ENCODE data around the gene BDKRB1. TPM values are rescaled to one million over a fixed set of nuclear protein-coding genes. Genes with fewer than 3 reads are reported as not detected.

Gene BDKRB1
- total RNA-seq, 1 donor from 2014 or later: not detected

DNA sequence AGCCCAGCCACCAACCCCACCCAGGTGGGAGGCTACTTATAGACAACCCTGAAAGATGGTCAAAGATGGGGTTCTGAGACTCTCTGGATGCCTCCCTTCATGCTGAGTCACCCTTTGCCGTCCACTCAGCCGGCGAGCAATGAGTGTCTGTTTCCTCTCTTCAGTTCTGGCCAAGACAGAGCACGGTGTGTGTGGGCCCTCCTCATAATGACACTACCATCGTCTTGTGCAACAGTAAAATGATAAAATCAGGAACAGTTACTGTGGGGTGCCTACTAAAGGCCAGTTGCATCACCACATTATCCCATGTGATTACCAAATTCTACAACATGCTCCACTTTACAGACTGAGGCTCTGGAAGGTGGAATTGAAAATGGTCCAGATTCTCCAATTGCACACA, 7.0 kb upstream of the BDKRB1 start:
- no peaks in the 10 kb centered on the region for H3K9me3 ChIP-seq (ENCODE audit: low read depth)
- no peak for DNase-seq (ENCODE audit: low spot score)
- H4K20me1 ChIP-seq (ENCODE audit: low read depth): no peaks in the 10 kb centered on the region
- H3K9ac ChIP-seq: no peak overlapping the region
- no peaks in the 10 kb centered on the region for H3K4me1 ChIP-seq
- no peaks in the 10 kb centered on the region for H3K79me2 ChIP-seq (ENCODE audit: low read depth)
- no peaks in the 10 kb centered on the region for H3K36me3 Mint-ChIP-seq
- H3F3A ChIP-seq (ENCODE audit: low read depth): no peaks in the 10 kb centered on the region
- no peak overlapping the region for H3K4me2 ChIP-seq
- no peaks in the 10 kb centered on the region for H3K27me3 ChIP-seq
- H3K9me3 Mint-ChIP-seq: peaks cover 5% of the 10 kb centered on the region
- H3K36me3 ChIP-seq: no peaks in the 10 kb centered on the region
- peaks cover 17% of the 10 kb centered on the region for H3K4me1 Mint-ChIP-seq
- TF ChIP-seq EZH2phosphoT487 (IDR thresholded peaks at IDR 0.05) (no peak), EZH2 (IDR thresholded peaks at IDR 0.05) (no peak)
- H3K4me3 Mint-ChIP-seq: no peak overlapping the region
- H3K4me3 ChIP-seq: no peak overlapping the region
- no peak overlapping the region for H3K27ac Mint-ChIP-seq
- H3K27ac ChIP-seq: no peak overlapping the region
- H2AFZ ChIP-seq (replicated peaks): no peak overlapping the region
- peaks cover 4% of the 10 kb centered on the region for H3K27me3 Mint-ChIP-seq (ENCODE audit: insufficient read depth, low read depth)

DNA sequence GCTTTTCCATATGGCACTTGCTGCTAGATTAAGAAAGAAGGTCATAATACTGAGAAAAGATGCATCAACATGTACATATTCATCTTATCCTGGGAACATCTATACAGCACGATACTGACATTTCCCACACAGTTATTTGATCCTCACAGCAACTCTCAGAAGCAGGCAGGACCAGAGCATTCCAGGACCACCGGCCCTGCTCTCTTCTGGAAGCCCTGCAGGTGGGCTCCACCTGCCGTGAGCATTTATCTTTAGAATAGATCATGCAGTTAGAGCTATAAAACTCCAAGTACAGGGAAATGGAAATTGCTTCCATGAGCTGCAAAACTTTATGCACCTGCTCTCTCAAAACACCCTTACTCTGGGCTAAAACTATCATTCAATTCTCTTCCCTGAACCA, 5.5 kb upstream of the BDKRB1 start:
- Histone ChIP-seq H2AFZ (replicated peaks) (no peak overlapping the region), H3K79me2 (ENCODE audit: low read depth) (no peaks in the 10 kb centered on the region), H4K20me1 (ENCODE audit: low read depth) (no peaks in the 10 kb centered on the region), H3K9me3 (ENCODE audit: low read depth) (no peaks in the 10 kb centered on the region), H3K9ac (no peak overlapping the region), H3K4me2 (no peak overlapping the region), H3K36me3 (no peaks in the 10 kb centered on the region), H3K27me3 (no peaks in the 10 kb centered on the region), H3K27ac (no peak overlapping the region), H3F3A (ENCODE audit: low read depth) (no peaks in the 10 kb centered on the region), H3K4me3 (no peak overlapping the region), H3K4me1 (no peaks in the 10 kb centered on the region)
- Mint-ChIP-seq H3K27ac (no peak overlapping the region), H3K9me3 (peaks cover 3% of the 10 kb centered on the region), H3K36me3 (no peaks in the 10 kb centered on the region), H3K4me3 (no peak overlapping the region), H3K4me1 (peaks cover 17% of the 10 kb centered on the region), H3K27me3 (ENCODE audit: insufficient read depth, low read depth) (peaks cover 7% of the 10 kb centered on the region)
- DNase-seq (ENCODE audit: low spot score): no peak
- TF ChIP-seq EZH2 (IDR thresholded peaks at IDR 0.05): no peak
- TF ChIP-seq EZH2phosphoT487 (IDR thresholded peaks at IDR 0.05): no peak
- TF ChIP-seq, protein P1, sequence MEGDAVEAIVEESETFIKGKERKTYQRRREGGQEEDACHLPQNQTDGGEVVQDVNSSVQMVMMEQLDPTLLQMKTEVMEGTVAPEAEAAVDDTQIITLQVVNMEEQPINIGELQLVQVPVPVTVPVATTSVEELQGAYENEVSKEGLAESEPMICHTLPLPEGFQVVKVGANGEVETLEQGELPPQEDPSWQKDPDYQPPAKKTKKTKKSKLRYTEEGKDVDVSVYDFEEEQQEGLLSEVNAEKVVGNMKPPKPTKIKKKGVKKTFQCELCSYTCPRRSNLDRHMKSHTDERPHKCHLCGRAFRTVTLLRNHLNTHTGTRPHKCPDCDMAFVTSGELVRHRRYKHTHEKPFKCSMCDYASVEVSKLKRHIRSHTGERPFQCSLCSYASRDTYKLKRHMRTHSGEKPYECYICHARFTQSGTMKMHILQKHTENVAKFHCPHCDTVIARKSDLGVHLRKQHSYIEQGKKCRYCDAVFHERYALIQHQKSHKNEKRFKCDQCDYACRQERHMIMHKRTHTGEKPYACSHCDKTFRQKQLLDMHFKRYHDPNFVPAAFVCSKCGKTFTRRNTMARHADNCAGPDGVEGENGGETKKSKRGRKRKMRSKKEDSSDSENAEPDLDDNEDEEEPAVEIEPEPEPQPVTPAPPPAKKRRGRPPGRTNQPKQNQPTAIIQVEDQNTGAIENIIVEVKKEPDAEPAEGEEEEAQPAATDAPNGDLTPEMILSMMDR (IDR thresholded peaks at IDR 0.05): no peak

DNA sequence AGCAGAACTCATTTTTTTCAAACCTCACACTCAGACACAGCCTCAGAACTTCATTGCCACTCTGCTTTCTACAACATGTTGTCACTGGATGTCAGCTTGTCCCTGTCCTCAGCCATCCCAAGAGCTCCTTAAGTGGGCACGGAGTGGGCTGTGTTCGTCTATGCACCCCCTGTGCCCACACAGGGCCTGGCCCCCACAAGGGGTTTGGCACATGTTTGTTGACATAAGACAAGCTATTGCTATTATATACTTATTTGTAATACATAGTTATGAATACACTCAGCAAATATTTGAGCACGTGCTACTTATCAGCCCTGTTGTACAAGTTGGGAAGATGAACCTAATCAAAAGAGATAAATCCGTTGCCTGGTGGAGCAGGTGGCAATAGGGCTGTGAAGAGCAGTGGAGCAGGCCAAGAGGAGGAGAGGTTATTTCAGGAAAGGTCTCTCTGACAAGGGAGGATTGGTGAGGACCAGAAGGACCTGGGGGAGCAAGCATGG, 4.3 kb upstream of the BDKRB1 start:
- no peak overlapping the region for H2AFZ ChIP-seq (replicated peaks)
- H3K79me2 ChIP-seq (ENCODE audit: low read depth): no peaks in the 10 kb centered on the region
- peaks cover 5% of the 10 kb centered on the region for H3K27me3 Mint-ChIP-seq (ENCODE audit: insufficient read depth, low read depth)
- H3K4me1 ChIP-seq: no peaks in the 10 kb centered on the region
- no peaks in the 10 kb centered on the region for H3K36me3 Mint-ChIP-seq
- no peaks in the 10 kb centered on the region for H3F3A ChIP-seq (ENCODE audit: low read depth)
- no peak overlapping the region for H3K4me3 Mint-ChIP-seq
- DNase-seq (ENCODE audit: low spot score): no peak
- no peak overlapping the region for H3K27ac Mint-ChIP-seq
- H3K4me2 ChIP-seq: no peak overlapping the region
- no peak overlapping the region for H3K27ac ChIP-seq
- no peaks in the 10 kb centered on the region for H3K36me3 ChIP-seq
- H3K9me3 ChIP-seq (ENCODE audit: low read depth): no peaks in the 10 kb centered on the region
- TF ChIP-seq, protein P1 (IDR thresholded peaks at IDR 0.05): no peak
- TF ChIP-seq EZH2 (IDR thresholded peaks at IDR 0.05): no peak
- no peak for TF ChIP-seq EZH2phosphoT487 (IDR thresholded peaks at IDR 0.05)
- H3K4me1 Mint-ChIP-seq: peaks cover 17% of the 10 kb centered on the region
- H4K20me1 ChIP-seq (ENCODE audit: low read depth): no peaks in the 10 kb centered on the region
- no peaks in the 10 kb centered on the region for H3K27me3 ChIP-seq
- peaks cover 3% of the 10 kb centered on the region for H3K9me3 Mint-ChIP-seq
- H3K9ac ChIP-seq: no peak overlapping the region
- no peak overlapping the region for H3K4me3 ChIP-seq

DNA sequence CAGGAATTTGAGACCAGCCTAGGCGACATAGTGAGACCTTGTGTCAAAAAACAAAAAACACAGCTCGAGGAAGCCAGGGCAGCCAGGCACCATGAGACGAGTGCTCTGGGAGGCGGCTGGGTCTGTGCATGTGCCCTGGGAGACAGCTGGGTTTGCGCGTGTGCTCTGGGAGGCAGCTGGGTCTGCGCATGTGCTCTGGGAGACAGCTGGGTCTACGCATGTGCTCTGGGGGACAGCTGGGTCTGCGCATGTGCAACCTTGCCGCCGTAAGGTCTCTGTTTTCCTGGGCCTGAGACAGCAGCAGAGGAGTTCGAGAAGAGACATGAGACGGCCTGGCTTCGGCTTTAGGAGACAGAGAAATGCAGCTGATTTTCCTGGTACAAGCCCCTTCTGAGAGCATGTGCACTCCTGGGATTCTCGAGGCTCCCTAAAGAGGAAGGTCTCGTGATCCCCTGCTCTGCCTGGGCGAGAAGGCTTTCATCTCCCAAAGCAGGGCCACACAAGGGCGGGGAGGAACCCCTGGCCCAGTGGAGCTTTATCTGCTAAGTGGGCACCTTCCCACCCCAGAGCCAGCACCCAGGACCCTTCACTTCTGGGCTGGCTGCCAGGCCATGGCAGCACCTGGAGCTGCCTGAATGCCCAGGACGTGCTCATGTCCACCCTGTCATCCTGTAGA, 3.5 kb upstream of the BDKRB1 start:
- Mint-ChIP-seq H3K36me3 (no peaks in the 10 kb centered on the region), H3K4me3 (no peak overlapping the region), H3K9me3 (peaks cover 4% of the 10 kb centered on the region), H3K4me1 (peaks cover 17% of the 10 kb centered on the region), H3K27me3 (ENCODE audit: insufficient read depth, low read depth) (peaks cover 7% of the 10 kb centered on the region), H3K27ac (peak overlapping the region; percentile 74)
- H3K4me2 ChIP-seq: no peak overlapping the region
- no peak overlapping the region for H3K4me3 ChIP-seq
- no peak overlapping the region for H3K27ac ChIP-seq
- H4K20me1 ChIP-seq (ENCODE audit: low read depth): no peaks in the 10 kb centered on the region
- H3K27me3 ChIP-seq: no peaks in the 10 kb centered on the region
- no peaks in the 10 kb centered on the region for H3K79me2 ChIP-seq (ENCODE audit: low read depth)
- DNase-seq (ENCODE audit: low spot score): no peak
- TF ChIP-seq, protein P1 (IDR thresholded peaks at IDR 0.05): no peak
- no peak for TF ChIP-seq EZH2phosphoT487 (IDR thresholded peaks at IDR 0.05)
- no peak for TF ChIP-seq EZH2 (IDR thresholded peaks at IDR 0.05)
- no peaks in the 10 kb centered on the region for H3F3A ChIP-seq (ENCODE audit: low read depth)
- H3K36me3 ChIP-seq: no peaks in the 10 kb centered on the region
- H3K9ac ChIP-seq: no peak overlapping the region
- no peak overlapping the region for H2AFZ ChIP-seq (replicated peaks)
- H3K4me1 ChIP-seq: no peaks in the 10 kb centered on the region
- H3K9me3 ChIP-seq (ENCODE audit: low read depth): no peaks in the 10 kb centered on the region
